Measurements from ENCODE around the gene ZNF33B.

The ZNF33B gene

DNA sequence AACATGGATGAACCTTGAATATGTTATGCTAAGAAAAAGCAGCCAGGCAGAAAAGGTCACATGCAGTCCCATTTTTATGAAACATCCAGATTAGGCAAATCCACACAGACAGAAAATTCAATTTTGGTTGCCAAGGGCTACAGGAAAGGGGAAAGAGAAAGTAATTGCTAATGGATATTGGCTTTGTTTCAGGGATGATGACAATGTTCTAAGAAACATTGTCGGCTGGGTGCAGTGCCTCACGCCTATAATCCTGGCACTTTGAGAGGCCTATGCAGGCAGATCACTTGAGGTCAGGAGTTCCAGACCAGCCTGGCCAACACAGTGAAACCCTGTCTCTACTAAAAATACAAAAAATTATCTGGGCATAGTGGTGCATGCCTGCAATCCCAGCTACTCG is 23.0 kb downstream of the ZNF33B start:
- DNase-seq (ENCODE audit: insufficient read length, low spot score) (no peak), FAIRE-seq (no peak)
- TF ChIP-seq, protein P1, sequence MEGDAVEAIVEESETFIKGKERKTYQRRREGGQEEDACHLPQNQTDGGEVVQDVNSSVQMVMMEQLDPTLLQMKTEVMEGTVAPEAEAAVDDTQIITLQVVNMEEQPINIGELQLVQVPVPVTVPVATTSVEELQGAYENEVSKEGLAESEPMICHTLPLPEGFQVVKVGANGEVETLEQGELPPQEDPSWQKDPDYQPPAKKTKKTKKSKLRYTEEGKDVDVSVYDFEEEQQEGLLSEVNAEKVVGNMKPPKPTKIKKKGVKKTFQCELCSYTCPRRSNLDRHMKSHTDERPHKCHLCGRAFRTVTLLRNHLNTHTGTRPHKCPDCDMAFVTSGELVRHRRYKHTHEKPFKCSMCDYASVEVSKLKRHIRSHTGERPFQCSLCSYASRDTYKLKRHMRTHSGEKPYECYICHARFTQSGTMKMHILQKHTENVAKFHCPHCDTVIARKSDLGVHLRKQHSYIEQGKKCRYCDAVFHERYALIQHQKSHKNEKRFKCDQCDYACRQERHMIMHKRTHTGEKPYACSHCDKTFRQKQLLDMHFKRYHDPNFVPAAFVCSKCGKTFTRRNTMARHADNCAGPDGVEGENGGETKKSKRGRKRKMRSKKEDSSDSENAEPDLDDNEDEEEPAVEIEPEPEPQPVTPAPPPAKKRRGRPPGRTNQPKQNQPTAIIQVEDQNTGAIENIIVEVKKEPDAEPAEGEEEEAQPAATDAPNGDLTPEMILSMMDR (IDR thresholded peaks at IDR 0.05; ENCODE audit: insufficient read depth, missing control alignments): no peak

DNA sequence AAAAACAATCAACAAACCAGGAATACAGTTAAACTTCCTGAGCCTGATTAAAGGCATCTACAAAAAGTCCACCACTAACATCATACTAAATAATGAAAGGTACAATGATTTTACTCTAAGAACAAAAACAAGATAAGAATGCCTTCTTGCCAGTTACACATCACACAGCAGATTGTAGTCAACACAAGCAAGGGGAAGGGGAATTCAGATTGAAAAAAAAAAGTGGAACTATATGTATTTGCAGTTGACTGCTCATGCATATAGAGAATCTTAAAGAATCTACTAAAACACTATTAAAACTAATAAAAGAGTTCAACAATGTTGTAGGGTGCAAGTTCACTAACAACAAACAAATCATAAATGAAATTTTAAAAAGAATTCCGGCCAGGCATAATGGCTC is 28.5 kb downstream of the ZNF33B start:
- FAIRE-seq (no peak), DNase-seq (ENCODE audit: insufficient read length, low spot score) (no peak)
- TF ChIP-seq, protein P1 (IDR thresholded peaks at IDR 0.05; ENCODE audit: insufficient read depth, missing control alignments): no peak

DNA sequence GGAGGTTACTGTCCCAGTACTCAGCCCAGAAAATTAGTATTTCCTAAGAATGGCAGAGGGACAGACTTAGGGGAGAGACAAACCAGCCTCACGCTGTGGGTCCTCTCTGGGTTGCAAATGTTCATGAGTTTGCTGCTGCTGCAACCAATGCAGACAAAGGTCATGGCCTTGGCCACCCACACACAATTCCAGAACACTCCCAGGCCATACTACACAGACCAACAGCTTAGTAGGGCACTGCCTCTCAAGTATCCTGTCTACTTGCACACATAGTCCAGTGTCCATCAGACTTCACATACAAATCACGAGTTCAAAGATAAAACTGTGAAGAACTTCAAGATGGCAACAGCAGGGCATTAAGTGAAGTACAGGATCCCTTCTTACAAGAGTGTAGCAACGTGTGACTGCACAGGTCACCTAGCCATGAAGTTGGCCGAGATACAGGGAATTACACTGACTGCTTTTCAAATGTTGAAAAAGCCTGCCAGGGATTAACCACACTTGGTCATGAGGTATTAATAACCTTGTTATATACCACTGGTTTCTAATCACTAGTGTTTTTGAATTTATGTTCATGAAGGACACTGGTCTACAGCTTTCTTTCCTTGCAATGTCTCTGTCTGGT is 40.0 kb downstream of the ZNF33B start:
- FAIRE-seq: no peak
- TF ChIP-seq, protein P1 (IDR thresholded peaks at IDR 0.05; ENCODE audit: insufficient read depth, missing control alignments): no peak
- DNase-seq (ENCODE audit: insufficient read length, low spot score): no peak

DNA sequence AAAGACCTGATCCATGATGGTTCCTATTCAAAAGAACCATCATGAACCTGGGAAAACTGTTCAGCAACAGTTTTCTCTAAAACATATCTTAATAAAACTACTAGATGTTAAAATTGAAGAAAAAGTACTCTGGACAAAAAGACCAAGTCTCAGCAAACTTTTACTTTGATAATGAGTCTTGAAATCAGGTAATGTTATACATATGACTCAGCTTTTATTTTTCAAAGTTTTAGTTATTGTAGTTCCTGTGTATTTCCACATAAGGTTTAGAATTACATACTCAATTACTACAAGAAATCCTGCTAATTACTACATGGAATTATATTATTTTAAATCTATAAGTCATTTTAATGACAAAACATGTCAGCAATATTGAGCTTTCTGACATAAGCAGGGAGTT is 42.2 kb downstream of the ZNF33B start:
- FAIRE-seq (no peak), DNase-seq (ENCODE audit: insufficient read length, low spot score) (no peak)
- TF ChIP-seq, protein P1 (IDR thresholded peaks at IDR 0.05; ENCODE audit: insufficient read depth, missing control alignments): no peak

DNA sequence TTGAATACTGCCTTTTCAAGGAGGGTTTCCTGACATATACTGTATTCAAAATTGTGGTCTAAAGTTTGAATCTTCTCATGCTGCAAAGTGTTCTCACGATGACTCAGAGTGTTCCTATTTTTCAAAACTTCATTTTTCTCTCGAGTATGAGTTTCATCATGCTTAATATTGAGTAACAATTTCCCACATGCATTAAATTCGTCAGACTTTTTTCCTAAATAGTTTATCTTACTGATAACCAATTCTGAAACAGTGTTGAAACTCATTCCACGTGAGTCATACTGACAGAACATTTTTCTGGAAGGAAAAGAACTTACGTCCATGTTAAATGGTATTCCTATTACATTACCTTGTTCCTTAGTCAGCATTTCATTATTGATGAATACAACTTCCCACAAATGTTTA is 44.1 kb downstream of the ZNF33B start:
- FAIRE-seq (no peak), DNase-seq (ENCODE audit: insufficient read length, low spot score) (no peak)
- TF ChIP-seq, protein P1 (IDR thresholded peaks at IDR 0.05; ENCODE audit: insufficient read depth, missing control alignments): no peak

DNA sequence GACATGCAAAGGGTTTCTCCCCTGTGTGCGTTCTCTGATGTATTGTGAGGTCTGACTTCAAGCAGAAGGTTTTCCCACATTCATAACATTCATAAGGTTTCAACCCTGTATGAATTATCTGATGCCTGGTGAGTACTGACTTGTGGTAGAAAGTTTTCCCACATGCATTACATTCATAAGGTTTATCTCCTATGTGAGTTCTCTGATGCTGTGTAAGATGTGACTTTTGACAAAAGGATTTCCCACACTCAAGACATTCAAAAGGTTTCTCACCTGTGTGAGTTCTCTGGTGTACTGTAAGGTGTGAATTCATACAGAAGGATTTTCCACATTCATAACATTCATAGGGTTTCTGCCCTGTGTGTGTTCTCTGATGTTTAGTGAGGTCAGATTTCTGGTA is 45.1 kb downstream of the ZNF33B start:
- DNase-seq (ENCODE audit: insufficient read length, low spot score): no peak
- FAIRE-seq: no peak
- TF ChIP-seq, protein P1 (IDR thresholded peaks at IDR 0.05; ENCODE audit: insufficient read depth, missing control alignments): no peak

DNA sequence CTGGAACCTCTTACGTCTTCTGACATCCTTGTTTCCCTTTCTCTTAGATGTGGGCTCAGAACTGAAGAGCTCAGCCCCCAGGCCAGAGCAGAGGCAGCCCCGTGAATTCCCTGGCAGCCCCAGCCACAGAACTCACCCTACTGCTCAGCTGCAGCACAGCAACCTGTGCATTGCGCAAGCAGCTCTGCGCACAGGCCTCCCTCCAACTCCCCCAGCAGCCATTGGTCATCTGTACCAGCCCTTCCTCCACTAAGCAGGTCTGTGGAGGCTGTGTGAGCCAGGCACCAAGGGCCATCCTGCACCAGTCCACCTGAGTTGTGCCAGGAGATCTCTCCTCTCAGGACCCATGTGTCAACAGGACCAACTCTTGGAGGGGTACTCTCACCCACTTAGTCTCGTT is 54.5 kb downstream of the ZNF33B start:
- DNase-seq (ENCODE audit: insufficient read length, low spot score): no peak
- TF ChIP-seq, protein P1 (IDR thresholded peaks at IDR 0.05; ENCODE audit: insufficient read depth, missing control alignments): no peak
- FAIRE-seq: no peak

Measured in D721Med (cell line).